HG02623 (cell line): Measurements from ENCODE around the gene SNRPD3.
"Not testable (repeated sequence)": the region's sequence is repeated elsewhere in the genome, so short reads cannot be mapped to it uniquely, and the experiment has no call there.

Experiments
- ATAC-seq: cut with Tn5 transposase; IDR thresholded peaks from one replicate; pipeline ENCODE4 v1.9.1; 2021; ENCODE audit warnings: moderate library complexity; ENCODE audit not compliant: unreplicated experiment

The SNRPD3 gene

GRCh38 chr22:24530968-24531367 lies 24.8 kb upstream of the SNRPD3 start:
- ATAC-seq = not testable (repeated sequence)

- no peak for ATAC-seq
Measured at GRCh38 chr22:24532075-24532474, 23.7 kb upstream of the SNRPD3 start.

GRCh38 chr22:24535348-24535747 lies 20.5 kb upstream of the SNRPD3 start:
- ATAC-seq = no peak

GRCh38 chr22:24536089-24536488 lies 19.7 kb upstream of the SNRPD3 start:
- ATAC-seq = no peak

GRCh38 chr22:24540470-24540869 lies 15.3 kb upstream of the SNRPD3 start:
- no peak for ATAC-seq

- no peak for ATAC-seq
Measured at GRCh38 chr22:24541681-24542515, 13.9 kb upstream of the SNRPD3 start.

GRCh38 chr22:24542641-24543040 lies 13.2 kb upstream of the SNRPD3 start:
- no peak for ATAC-seq

GRCh38 chr22:24543185-24543601 lies 12.6 kb upstream of the SNRPD3 start:
- no peak for ATAC-seq

- ATAC-seq = no peak
Measured at GRCh38 chr22:24543679-24544243, 12.0 kb upstream of the SNRPD3 start.

GRCh38 chr22:24548812-24549211 lies 7.0 kb upstream of the SNRPD3 start:
- ATAC-seq = no peak

- ATAC-seq = no peak
Measured at GRCh38 chr22:24550028-24550901, 5.5 kb upstream of the SNRPD3 start.

- no peak for ATAC-seq
Measured at GRCh38 chr22:24550902-24551435, 4.8 kb upstream of the SNRPD3 start.

- ATAC-seq = not testable (repeated sequence)
Measured at GRCh38 chr22:24552503-24553286, 3.1 kb upstream of the SNRPD3 start.

GRCh38 chr22:24553597-24554312 lies 2.0 kb upstream of the SNRPD3 start:
- no peak for ATAC-seq

GRCh38 chr22:24554313-24555164 lies 1.3 kb upstream of the SNRPD3 start, which contains the start of gene GUCD1:
Gene GUCD1, minus strand, starts transcription at chr22:24555138. Its CDS starts 147 bp downstream, at chr22:24554991.
- ATAC-seq = no peak

- ATAC-seq = no peak
Measured at GRCh38 chr22:24559471-24559870, 3.7 kb downstream of the SNRPD3 start.

GRCh38 chr22:24563246-24563645 lies 7.4 kb downstream of the SNRPD3 start:
- no peak for ATAC-seq

- ATAC-seq = no peak
Measured at GRCh38 chr22:24564376-24565058, 8.7 kb downstream of the SNRPD3 start.
